Vagina (tissue), 2 donors: ENCODE data around the gene E2F1.
"Not testable (repeated sequence)": the region's sequence is repeated elsewhere in the genome, so short reads cannot be mapped to it uniquely, and the experiment has no call there.

Source experiments
- POLR2A ChIP-seq, 2 donors: fragments of 450-650 bp; IDR thresholded peaks; one replicate each; pipeline ENCODE4 v1.6.1; 2017; ENCODE audit warnings: antibody characterized with exemption in 2 of 2, mild to moderate bottlenecking in 2 of 2, moderate library complexity in 2 of 2
- POLR2AphosphoS5 ChIP-seq, 2 donors: sonication (generic); formaldehyde crosslinking; IDR thresholded peaks; one replicate each; pipeline ENCODE4 v1.9.0; 2017; ENCODE audit warnings: antibody characterized with exemption in 2 of 2, mild to moderate bottlenecking in 2 of 2, low read depth in 1 of 2; ENCODE audit not compliant: insufficient read depth in 1 of 2
- TF ChIP-seq, protein P1 (sequence below), 3 experiments: fragments of 450-650 bp in 2 of 3; fragments of 200-600 bp in 1 of 3; sonication (generic) in 1 of 3; IDR thresholded peaks; one replicate each; pipeline ENCODE4 v1.5.1; 2017 to 2019; ENCODE audit warnings: antibody characterized with exemption in 3 of 3, mild to moderate bottlenecking in 2 of 3, moderate library complexity in 2 of 3

DNA sequence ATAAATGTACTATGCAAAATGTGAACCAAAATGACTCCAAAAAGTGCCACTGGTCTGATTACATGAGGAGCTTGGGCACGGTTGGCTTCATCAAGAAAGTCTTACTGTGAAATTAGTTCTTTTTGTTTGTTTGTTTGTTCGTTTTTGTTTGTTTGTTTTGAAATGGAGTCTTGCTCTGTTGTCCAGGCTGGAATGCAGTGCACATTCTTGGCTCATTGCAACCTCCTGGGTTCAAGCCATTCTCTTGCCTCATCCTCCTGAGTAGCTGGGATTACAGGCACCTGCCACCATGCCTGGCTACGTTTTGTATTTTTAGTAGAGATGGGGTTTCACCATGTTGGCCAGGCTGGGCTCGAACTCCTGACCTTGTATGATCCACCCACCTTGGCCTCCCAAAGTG, 54.3 kb downstream of the E2F1 start:
- TF ChIP-seq, protein P1, sequence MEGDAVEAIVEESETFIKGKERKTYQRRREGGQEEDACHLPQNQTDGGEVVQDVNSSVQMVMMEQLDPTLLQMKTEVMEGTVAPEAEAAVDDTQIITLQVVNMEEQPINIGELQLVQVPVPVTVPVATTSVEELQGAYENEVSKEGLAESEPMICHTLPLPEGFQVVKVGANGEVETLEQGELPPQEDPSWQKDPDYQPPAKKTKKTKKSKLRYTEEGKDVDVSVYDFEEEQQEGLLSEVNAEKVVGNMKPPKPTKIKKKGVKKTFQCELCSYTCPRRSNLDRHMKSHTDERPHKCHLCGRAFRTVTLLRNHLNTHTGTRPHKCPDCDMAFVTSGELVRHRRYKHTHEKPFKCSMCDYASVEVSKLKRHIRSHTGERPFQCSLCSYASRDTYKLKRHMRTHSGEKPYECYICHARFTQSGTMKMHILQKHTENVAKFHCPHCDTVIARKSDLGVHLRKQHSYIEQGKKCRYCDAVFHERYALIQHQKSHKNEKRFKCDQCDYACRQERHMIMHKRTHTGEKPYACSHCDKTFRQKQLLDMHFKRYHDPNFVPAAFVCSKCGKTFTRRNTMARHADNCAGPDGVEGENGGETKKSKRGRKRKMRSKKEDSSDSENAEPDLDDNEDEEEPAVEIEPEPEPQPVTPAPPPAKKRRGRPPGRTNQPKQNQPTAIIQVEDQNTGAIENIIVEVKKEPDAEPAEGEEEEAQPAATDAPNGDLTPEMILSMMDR (IDR thresholded peaks at IDR 0.05): not testable (repeated sequence)
- TF ChIP-seq POLR2AphosphoS5 (IDR thresholded peaks at IDR 0.05; ENCODE audit: insufficient read depth in 1 of 2, low read depth in 1 of 2); POLR2A (IDR thresholded peaks at IDR 0.05): not testable (repeated sequence)
